ENCODE data around the gene GLDC.

- TF ChIP-seq CTCF (conservative IDR thresholded peaks at IDR 0.05) (no peak), ZFX (IDR thresholded peaks at IDR 0.05) (no peak)
Observed at GRCh38 chr9:6525326-6526045, 120.0 kb downstream of the GLDC start.
